Lower lobe of right lung (tissue), 2 donors: Measurements from ENCODE around the gene TMEM219. TPM values are rescaled to one million over a fixed set of nuclear protein-coding genes. Genes with fewer than 3 reads are reported as not detected.

Experiments used
- ATAC-seq, 2 donors: fragments of 200-7000 bp; cut with Tn5 transposase; one replicate each; pipeline ENCODE4 v1.9.1; 2020 to 2022; ENCODE audit warnings: mild to moderate bottlenecking in 2 of 2, moderate library complexity in 2 of 2
- DNase-seq: peaks from one replicate; pipeline ENCODE4 v3.0.0-alpha.2; 2020
- H3K27ac ChIP-seq: fragments of 200-600 bp; one replicate; pipeline ENCODE4 v1.8.0; 2022
- H3K27me3 ChIP-seq: fragments of 200-600 bp; one replicate; pipeline ENCODE4 v1.8.0; 2022; ENCODE audit warnings: low read depth
- H3K36me3 ChIP-seq: fragments of 200-600 bp; one replicate; pipeline ENCODE4 v1.8.0; 2022; ENCODE audit warnings: mild to moderate bottlenecking
- H3K4me1 ChIP-seq: fragments of 200-600 bp; one replicate; pipeline ENCODE4 v1.8.0; 2022
- H3K4me3 ChIP-seq: fragments of 200-600 bp; one replicate; pipeline ENCODE4 v1.8.0; 2022; ENCODE audit warnings: mild to moderate bottlenecking
- H3K9me3 ChIP-seq: fragments of 200-600 bp; one replicate; pipeline ENCODE4 v1.8.0; 2022
- CTCF ChIP-seq: fragments of 200-600 bp; IDR thresholded peaks from one replicate; pipeline ENCODE4 v1.8.0; 2022; ENCODE audit warnings: antibody characterized with exemption, mild to moderate bottlenecking
- intact Hi-C: fragments of 100-400 bp; cut with DNase I; formaldehyde crosslinking; loops from one replicate; pipeline ENCODE4 v1.11.0; 2022
- total RNA-seq: library from RNA; stranded (reverse); fragmentation: NEBNext Ultra II Directional; extraction: Animal tissue kit (Norgen Biotek cat#: 25700); gene quantifications from one replicate; pipeline ENCODE4 v1.2.1, GENCODE V29; 2021
- donor health status: DM: no; HTN: yes; CAD: no; lungs with severe emphysema.

Gene TMEM219
- total RNA-seq, 1 donor from 2014 or later = 148 TPM

DNA sequence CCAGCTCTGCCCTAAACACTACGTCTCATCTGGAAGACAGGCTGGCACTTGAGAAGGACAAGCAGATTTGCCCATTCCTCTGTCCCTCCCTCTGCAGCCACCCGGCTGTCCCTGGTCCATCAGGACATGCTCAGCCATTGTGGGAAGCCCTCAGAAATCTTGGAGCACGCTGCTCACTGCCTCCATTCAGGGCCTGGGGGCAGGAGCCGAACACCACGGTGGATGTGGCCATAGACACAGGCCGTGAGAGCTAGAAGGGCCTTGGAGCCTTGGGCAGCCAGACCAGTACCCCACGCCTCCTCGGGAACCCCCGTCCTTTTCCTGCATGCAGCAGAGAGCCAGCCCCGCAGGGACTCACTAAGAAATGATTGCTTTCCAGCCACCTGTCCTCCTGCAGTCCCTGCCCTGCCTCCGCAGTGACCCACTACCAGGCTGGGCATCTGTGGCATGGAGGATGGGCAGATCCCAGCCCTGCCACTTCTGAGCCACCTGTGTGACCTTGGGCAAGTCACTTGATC lies 45.6 kb downstream of the TMEM219 start:
- Histone ChIP-seq H3K9me3 (no peaks in the 10 kb centered on the region), H3K4me3 (no peak overlapping the region), H3K4me1 (peaks cover 21% of the 10 kb centered on the region), H3K27ac (no peak overlapping the region), H3K27me3 (peaks cover 38% of the 10 kb centered on the region), H3K36me3 (peaks cover 6% of the 10 kb centered on the region)
- no peak for TF ChIP-seq CTCF
- ATAC-seq (no peak), DNase-seq (no peak)
- intact Hi-C loops = no loop called here

GRCh38 chr16:30009085-30009862 lies 47.4 kb downstream of the TMEM219 start:
- intact Hi-C loops = no loop called here
- DNase-seq = no peak
- no peak for ATAC-seq
- no peak for TF ChIP-seq CTCF
- peaks cover 38% of the 10 kb centered on the region for H3K27me3 ChIP-seq
- peaks cover 21% of the 10 kb centered on the region for H3K4me1 ChIP-seq
- H3K4me3 ChIP-seq = no peak overlapping the region
- H3K27ac ChIP-seq = no peak overlapping the region
- H3K36me3 ChIP-seq = no peaks in the 10 kb centered on the region
- no peaks in the 10 kb centered on the region for H3K9me3 ChIP-seq

GRCh38 chr16:30009990-30010843 lies 48.3 kb downstream of the TMEM219 start:
- DNase-seq = no peak
- peak overlapping the region; percentile 50 for H3K4me3 ChIP-seq

GRCh38 chr16:30010844-30011713 lies 49.2 kb downstream of the TMEM219 start, which contains the start of gene DOC2A:
TSS of gene DOC2A (minus strand) at chr16:30011027. CDS start at chr16:30010222, 805 bp downstream.
- Histone ChIP-seq H3K4me1 (peaks cover 16% of the 10 kb centered on the region), H3K36me3 (no peaks in the 10 kb centered on the region), H3K4me3 (peak within 1 kb of the TSS; percentile 50), H3K27ac (no peak within 1 kb of the TSS), H3K27me3 (peaks cover 38% of the 10 kb centered on the region), H3K9me3 (no peaks in the 10 kb centered on the region)
- DNase-seq (no peak), ATAC-seq (peak; percentile 7 to 28)
- TF ChIP-seq CTCF = no peak
- intact Hi-C loops = no loop called here

More at GRCh38 chr16:30009990-30010843, 48.3 kb downstream of the TMEM219 start:
- ATAC-seq = peak in 1 of 2 donors; percentile 2
- peaks cover 38% of the 10 kb centered on the region for H3K27me3 ChIP-seq
- no peak for TF ChIP-seq CTCF
- H3K36me3 ChIP-seq = no peaks in the 10 kb centered on the region
- peaks cover 16% of the 10 kb centered on the region for H3K4me1 ChIP-seq
- intact Hi-C loops = no loop called here
- H3K27ac ChIP-seq = no peak overlapping the region
- no peaks in the 10 kb centered on the region for H3K9me3 ChIP-seq
